ENCODE data around the gene EXOC1. TPM values are rescaled to one million over a fixed set of nuclear protein-coding genes. Genes with fewer than 3 reads are reported as not detected.

The EXOC1 gene
- total RNA-seq, 1 donor from 2014 or later = 31.8 TPM

- H3K9me3 Mint-ChIP-seq (ENCODE audit: unreplicated experiment) = no peaks in the 10 kb centered on the region
- no peak for TF ChIP-seq CTCF (IDR thresholded peaks at IDR 0.05)
- H3K4me3 Mint-ChIP-seq (ENCODE audit: unreplicated experiment) = no peak overlapping the region
- peaks cover 38% of the 10 kb centered on the region for H3K36me3 Mint-ChIP-seq (ENCODE audit: unreplicated experiment)
- no peaks in the 10 kb centered on the region for H3K4me1 Mint-ChIP-seq (ENCODE audit: unreplicated experiment)
- no peak overlapping the region for H3K27ac Mint-ChIP-seq (ENCODE audit: unreplicated experiment)
- no peak for DNase-seq (ENCODE audit: extremely low spot score, unreplicated experiment)
- H3K27me3 Mint-ChIP-seq (ENCODE audit: unreplicated experiment) = no peaks in the 10 kb centered on the region
Observed at GRCh38 chr4:55884851-55885219, 31.4 kb downstream of the EXOC1 start.

DNA sequence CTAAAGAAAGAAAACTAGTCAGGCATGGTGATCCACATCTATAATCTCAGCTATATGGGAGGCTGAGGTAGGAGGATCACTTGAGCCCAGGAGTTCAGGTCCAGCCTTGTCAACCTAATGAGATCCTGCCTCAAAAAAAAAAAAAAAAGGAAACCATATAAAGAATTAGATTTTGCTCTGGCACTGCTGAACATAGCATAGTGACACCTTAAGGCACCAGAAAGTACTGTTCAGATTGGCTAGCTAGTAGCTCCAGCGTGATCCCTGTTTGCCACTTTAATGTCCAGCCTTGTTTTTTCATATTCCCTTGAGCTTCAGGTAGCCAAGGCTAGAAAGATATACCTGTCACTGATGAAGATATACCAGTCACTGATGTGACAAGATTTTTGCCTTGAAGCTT is 34.1 kb downstream of the EXOC1 start:
- peak; percentile 9 for TF ChIP-seq CTCF (IDR thresholded peaks at IDR 0.05)
- Mint-ChIP-seq H3K9me3 (ENCODE audit: unreplicated experiment) (no peaks in the 10 kb centered on the region), H3K27me3 (ENCODE audit: unreplicated experiment) (no peaks in the 10 kb centered on the region), H3K4me3 (ENCODE audit: unreplicated experiment) (no peak overlapping the region), H3K36me3 (ENCODE audit: unreplicated experiment) (peaks cover 43% of the 10 kb centered on the region), H3K27ac (ENCODE audit: unreplicated experiment) (no peak overlapping the region), H3K4me1 (ENCODE audit: unreplicated experiment) (no peaks in the 10 kb centered on the region)
- no peak for DNase-seq (ENCODE audit: extremely low spot score, unreplicated experiment)

DNA sequence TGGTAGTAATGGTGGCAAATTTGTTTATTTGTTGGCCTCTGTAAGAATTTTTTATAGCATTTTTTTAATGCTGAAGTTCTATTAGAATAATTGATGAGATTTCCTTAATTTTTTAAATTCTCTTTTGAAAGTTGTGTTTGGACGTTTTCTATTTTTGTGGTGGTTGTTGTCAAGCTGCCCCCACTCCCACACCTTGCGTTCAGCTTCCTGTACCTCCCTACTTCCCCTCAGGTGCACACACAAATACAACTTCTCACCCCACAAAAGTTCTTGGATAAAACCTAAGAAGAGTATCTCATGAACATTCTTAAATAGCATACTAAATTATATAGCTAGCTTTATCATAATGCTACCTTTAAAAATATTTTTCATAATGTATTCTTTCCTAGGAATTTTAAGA is 38.7 kb downstream of the EXOC1 start:
- no peaks in the 10 kb centered on the region for H3K27me3 Mint-ChIP-seq (ENCODE audit: unreplicated experiment)
- H3K27ac Mint-ChIP-seq (ENCODE audit: unreplicated experiment) = no peak overlapping the region
- no peak for TF ChIP-seq CTCF (IDR thresholded peaks at IDR 0.05)
- H3K36me3 Mint-ChIP-seq (ENCODE audit: unreplicated experiment) = peaks cover 41% of the 10 kb centered on the region
- H3K4me1 Mint-ChIP-seq (ENCODE audit: unreplicated experiment) = peaks cover 5% of the 10 kb centered on the region
- no peak overlapping the region for H3K4me3 Mint-ChIP-seq (ENCODE audit: unreplicated experiment)
- no peak for DNase-seq (ENCODE audit: extremely low spot score, unreplicated experiment)
- H3K9me3 Mint-ChIP-seq (ENCODE audit: unreplicated experiment) = no peaks in the 10 kb centered on the region

DNA sequence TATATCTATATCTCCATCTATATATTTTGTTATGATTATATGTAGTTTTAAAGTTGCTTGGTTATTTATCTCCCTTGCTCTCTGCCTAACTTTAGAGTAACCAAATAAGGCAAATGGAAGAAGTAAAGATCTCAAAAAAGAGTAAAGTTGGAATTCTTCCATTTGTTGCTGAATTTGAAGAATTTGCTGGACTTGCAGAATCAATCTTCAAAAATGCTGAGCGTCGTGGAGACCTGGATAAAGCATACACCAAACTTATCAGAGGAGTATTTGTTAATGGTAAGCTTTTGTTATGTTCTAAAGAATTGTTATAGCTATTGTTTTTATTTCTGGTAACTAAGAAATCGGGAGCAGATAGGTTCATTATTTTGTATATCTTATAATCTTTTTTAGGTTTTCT is 43.2 kb downstream of the EXOC1 start:
- no peaks in the 10 kb centered on the region for H3K27me3 Mint-ChIP-seq (ENCODE audit: unreplicated experiment)
- peaks cover 26% of the 10 kb centered on the region for H3K36me3 Mint-ChIP-seq (ENCODE audit: unreplicated experiment)
- no peak for DNase-seq (ENCODE audit: extremely low spot score, unreplicated experiment)
- H3K27ac Mint-ChIP-seq (ENCODE audit: unreplicated experiment) = no peak overlapping the region
- no peak for TF ChIP-seq CTCF (IDR thresholded peaks at IDR 0.05)
- H3K9me3 Mint-ChIP-seq (ENCODE audit: unreplicated experiment) = no peaks in the 10 kb centered on the region
- H3K4me1 Mint-ChIP-seq (ENCODE audit: unreplicated experiment) = peaks cover 5% of the 10 kb centered on the region
- no peak overlapping the region for H3K4me3 Mint-ChIP-seq (ENCODE audit: unreplicated experiment)

DNA sequence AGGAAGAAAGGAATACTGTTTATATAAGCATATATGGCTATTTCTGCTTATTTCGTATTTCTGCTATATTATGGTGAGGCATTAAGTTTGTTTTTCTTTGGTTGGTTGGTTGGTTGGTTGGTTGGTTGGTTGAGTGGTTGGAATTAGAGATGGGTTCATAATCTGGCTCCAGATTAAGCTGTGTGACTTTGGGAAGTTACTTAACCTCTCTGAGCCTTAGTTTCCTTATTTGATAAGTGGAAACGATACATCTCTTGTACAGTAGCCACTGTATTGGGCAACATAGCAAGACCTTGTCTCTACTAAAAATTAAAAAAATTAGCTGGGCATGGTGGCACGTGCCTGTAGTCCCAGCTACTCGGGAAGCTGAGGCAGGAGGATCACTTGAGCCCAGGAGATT is 49.2 kb downstream of the EXOC1 start:
- Mint-ChIP-seq H3K9me3 (ENCODE audit: unreplicated experiment) (no peaks in the 10 kb centered on the region), H3K4me3 (ENCODE audit: unreplicated experiment) (no peak overlapping the region), H3K36me3 (ENCODE audit: unreplicated experiment) (peaks cover 32% of the 10 kb centered on the region), H3K27me3 (ENCODE audit: unreplicated experiment) (no peaks in the 10 kb centered on the region), H3K4me1 (ENCODE audit: unreplicated experiment) (peaks cover 9% of the 10 kb centered on the region), H3K27ac (ENCODE audit: unreplicated experiment) (no peak overlapping the region)
- no peak for TF ChIP-seq CTCF (IDR thresholded peaks at IDR 0.05)
- DNase-seq (ENCODE audit: extremely low spot score, unreplicated experiment) = no peak

Data from osteocyte (in vitro differentiated cells).